Stimulated activated CD4-positive, alpha-beta T cell treated with anti-CD3 and anti-CD28 coated beads, TNF-alpha, amount 100 ng/mL, for 48 hours (primary cell): ENCODE data around the gene ENTPD1.
"Not testable (repeated sequence)": the region's sequence is repeated elsewhere in the genome, so short reads cannot be mapped to it uniquely, and the experiment has no call there.

Source experiments
- DNase-seq, 3 donors: peaks; one replicate each; pipeline ENCODE4 v3.0.0-alpha.2; 2020; ENCODE audit warnings: low read depth in 3 of 3

Gene ENTPD1

DNA sequence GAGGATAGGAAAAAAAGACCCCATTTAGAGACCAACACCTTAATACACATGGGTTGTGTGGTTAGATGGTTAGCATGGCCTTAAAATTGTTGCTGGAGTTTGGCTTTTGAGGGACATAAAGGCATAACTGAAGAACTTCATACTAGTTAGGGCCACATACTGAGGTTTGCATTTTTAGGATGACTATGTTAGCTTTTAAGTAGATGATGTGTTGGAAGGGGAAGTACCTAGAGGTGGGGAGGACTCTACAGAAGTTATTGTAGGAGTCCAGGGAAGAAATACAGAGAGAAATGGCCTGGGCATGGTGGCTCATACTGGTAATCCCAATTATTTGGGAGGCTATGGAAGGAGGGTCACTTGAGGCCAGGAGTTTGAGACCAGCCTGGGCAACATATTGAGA lies 40.5 kb downstream of the ENTPD1 start:
- no peak for DNase-seq

DNA sequence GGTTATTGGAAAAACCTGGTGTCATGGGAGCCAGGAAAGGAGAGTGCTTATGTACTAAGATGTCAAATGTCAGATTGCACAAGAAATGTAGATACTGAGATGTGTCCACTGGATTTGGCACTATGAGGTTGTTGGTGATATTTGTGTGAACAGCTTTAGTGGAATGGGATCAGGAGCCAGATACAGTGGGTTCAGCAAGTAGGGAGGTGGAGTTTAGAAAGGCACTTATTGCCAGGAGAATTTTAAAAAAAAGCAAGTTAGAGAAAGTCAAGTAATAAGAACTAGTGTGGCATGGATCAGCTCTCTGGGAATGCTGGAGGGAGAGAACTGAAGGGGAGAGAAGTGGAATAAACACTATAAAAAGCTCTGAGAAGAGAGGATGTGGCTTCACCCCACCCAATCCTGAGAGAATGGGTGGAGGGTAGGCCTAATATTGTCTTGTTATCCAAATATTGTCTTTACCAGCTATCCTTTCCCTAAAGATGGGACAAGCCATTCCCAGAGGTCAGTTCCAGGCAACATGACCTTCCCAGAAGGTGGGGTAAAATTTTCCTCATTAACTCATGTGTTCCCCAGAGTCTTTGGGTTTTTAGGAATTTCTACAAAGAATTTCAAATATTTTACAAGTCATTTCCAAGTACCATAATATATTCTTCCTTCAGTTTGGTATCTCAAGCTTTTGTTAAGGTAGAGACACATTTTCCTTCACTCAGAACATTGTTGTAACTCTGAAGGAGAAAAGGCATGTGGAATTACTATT lies 42.3 kb downstream of the ENTPD1 start:
- no peak for DNase-seq

DNA sequence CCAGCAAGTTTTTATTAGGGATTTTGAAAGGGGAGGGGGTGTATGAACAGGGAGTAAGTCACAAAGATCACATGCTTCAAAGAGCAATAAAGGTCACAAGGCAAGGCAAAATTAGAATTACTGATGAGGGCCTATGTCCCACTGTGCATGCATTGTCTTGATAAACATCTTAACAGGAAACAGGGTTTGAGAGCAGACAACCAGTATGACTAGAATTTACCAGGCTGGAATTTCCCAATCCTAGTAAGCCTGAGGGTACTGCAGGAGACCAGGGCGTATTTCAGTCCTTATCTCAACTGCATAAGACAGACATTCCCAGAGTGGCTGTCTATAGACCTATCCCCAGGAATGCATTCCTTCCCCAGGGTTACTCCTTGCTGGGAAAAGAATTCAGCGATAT lies 44.3 kb downstream of the ENTPD1 start:
- not testable (repeated sequence) for DNase-seq

DNA sequence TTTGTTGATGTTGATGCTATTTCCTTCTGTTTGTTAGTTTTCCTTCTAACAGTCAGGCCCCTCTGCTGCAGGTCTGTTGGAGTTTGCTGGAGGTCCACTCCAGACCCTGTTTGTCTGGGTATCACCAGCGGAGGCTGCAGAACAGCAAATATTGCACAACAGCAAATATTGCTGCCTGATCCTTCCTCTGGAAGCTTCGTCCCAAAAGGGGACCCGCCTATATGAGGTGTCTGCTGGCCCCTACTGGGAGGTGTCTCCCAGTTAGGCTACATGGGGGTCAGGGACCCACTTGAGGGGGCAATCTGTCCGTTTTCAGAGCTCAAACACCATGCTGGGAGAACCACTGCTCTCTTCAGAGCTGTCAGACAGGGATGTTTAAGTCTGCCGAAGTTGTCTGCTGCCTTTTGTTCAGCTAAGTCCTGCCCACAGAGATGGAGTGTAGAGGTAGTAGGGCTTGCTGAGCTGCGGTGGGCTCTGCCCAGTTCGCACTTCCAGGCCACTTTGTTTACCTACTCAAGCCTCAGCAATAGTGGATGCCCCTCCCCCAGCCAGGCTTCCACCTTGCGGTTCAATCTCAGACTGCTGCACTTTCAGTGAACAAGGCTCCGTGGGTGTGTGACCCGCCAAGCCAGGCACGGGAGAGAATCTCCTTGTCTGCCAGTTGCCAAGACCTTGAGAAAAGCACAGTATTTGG lies 50.9 kb downstream of the ENTPD1 start:
- not testable (repeated sequence) for DNase-seq

DNA sequence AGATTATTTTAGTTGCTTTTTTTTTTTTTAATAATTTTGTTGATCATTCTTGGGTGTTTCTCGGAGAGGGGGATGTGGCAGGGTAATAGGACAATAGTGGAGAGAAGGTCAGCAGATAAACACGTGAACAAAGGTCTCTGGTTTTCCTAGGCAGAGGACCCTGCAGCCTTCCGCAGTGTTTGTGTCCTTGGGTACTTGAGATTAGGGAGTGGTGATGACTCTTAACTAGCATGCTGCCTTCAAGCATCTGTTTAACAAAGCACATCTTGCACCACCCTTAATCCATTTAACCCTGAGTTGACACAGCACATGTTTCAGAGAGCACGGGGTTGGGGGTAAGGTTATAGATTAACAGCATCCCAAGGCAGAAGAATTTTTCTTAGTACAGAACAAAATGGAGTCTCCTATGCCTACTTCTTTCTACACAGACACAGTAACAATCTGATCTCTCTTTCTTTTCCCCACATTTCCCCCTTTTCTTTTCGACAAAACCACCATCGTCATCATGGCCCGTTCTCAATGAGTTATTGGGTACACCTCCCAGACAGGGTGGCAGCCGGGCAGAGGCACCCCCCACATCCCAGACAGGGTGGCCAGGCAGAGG lies 52.8 kb downstream of the ENTPD1 start:
- not testable (repeated sequence) for DNase-seq

DNA sequence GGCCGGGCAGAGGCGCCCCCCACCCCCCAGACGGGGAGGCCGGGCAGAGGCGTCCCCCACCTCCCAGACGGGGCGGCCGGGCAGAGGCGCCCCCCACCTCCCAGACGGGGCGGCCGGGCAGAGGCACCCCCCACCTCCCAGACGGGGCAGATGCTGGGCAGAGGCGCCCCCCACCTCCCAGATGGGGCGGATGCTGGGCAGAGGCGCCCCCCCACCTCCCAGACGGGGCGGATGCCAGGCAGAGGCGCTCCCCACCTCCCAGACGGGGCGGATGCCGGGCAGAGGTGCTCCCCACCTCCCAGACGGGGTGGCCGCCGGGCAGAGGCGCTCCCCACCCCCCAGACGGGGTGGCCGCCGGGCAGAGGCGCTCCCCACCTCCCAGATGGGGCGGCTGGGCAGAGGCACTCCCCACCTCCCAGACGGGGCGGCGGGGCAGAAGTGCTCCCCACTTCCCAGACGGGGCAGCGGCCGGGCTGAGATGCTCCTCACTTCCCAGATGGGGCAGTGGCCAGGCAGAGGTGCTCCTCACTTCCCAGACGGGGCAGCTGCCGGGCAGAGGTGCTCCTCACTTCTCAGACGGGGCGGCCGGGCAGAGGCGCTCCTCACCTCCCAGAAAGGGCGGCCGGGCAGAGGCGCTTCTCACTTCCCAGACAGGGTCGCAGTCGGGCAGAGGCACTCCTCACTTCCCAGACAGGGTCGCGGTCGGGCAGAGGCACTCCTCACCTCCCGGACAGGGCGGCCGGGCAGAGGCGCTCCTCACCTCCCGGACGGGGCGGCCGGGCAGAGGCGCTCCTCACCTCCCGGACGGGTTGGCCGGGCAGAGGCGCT lies 53.6 kb downstream of the ENTPD1 start:
- no peak for DNase-seq

DNA sequence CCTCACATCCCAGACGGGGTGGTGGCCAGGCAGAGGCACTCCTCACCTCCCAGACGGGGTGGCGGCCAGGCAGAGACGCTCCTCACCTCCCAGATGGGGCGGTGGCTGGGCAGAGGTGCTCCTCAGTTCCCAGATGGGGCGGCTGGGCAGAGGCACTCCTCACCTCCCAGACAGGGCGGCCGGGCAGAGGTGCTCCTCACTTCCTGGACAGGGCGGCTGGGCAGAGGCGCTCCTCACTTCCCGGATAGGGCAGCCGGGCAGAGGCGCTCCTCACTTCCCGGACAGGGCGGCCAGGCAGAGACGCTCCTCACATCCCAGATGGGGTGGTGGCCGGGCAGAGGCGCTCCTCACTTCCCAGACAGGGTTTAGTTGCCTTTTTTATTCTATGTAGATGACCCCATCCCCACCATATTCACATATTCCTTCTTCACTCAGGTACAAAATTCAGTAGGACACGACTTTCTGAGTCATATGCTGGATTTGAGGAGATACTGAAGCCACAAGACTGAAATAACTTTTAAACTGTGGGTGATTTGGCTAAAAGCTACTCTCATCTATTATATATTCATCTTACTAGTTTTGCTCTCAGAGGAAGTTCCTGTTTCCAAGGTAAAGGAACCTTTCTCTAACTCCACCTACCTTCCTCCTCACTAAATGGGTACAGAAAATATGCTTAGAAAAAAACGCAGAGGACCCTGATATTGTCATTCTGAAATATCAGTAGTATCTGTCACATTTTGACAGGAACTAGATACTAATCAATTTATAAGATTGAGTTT lies 54.4 kb downstream of the ENTPD1 start:
- DNase-seq, result no peak

DNA sequence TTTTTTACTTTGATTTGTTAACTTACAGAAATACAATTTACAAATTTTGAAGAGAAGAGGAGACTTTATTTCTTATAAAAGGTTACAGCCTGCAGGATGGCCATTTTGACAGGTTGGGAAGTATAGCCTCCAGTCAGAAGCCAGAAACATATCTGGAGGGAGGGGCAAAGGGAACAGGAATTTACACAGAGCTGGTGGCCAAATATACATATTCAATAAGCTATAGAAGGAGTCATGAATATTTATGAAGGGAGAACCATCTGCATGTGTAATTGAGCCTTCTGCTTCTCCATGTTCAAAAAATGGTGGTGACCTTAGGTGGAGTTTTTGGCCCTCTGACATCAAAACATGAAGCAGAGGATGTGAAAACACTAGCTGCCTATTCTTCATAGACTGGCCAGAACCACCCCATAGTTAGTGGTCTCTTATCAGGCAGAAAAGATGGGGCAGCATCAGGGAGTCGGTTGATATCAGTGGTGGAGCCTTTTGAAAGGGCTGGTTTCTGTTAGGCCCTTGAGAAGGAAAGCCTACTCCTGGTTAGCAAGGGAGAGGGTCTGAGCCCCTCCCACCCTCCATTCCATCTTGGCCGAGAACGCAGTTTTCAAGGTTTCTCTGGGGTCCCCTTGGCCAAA lies 57.2 kb downstream of the ENTPD1 start:
- no peak for DNase-seq

DNA sequence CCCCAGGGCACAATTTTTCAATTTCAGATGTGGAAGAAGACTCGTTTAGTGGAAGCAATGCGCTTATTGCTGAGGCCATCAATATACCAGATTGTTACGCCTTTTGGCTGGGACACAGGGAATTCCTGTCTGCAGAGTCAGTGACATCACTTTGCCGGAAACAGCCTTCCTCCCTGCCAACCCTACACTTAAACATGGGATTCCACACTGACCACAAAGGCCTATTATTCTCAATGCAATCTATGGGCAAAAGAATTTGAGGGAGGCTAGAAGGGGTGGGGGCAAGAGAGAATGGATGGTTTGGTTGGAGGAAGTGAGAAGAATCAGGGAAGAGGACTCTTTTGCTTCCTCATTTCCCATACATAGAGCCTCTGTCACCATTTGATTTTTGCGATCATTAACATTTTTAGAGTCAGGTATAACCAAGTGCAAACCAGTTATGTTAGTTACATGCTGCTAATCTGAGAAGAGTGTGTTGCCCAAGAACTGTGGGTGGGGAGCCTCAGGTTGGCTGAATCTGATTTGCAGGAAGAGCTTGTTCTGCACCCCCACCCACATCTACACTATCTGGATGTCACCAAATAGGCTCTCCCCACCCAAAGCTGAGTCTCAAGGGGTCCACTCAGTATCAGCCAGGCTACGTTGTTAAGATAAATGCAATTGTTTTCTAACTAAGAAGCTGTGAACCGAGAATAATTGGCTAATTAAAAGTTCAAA lies 58.2 kb downstream of the ENTPD1 start:
- no peak for DNase-seq

DNA sequence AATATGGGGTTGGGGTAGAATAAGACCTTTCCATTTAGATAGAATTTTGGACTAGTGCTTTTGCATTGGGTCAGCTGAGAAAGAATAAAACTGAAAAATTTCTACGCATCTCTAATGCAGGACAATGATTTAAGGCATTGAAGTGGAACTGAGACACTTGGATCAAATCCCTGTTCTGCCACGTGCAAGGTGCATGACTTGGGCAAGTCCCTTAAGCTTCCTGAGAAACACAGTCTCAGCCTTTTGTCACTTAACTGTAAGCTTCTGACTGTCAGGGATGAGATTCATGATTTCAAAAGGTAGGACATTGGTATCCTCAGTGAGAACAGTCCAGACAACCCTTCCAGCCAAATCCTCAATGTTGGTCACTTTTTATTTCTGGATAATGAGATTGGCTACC lies 59.2 kb downstream of the ENTPD1 start:
- no peak for DNase-seq

DNA sequence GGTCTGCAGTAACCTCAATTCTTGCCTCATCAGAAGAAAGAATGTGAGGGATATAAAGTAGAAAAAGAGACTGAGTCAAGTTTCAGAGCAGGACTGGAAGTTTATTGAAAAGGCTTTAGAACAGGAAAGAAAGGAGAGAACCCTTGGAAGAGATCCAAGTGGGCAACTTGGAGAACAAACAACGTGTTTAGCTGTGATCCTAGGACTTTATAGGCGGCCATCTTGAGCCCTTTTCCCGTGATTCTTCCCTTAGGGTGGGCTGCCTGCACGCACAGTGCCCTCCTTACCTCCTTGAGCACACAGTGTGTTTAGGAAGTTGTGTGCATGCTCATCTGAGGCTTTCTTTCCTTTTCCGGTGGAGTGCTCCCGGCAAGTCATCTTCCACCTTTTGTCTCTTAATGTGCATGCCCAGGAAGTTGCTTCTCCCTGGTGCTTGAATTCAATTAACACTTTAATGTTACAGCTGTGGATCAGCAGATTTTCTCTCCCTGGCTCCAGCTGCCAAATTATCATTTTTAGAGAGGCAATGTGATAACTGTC lies 59.8 kb downstream of the ENTPD1 start:
- DNase-seq, result no peak

DNA sequence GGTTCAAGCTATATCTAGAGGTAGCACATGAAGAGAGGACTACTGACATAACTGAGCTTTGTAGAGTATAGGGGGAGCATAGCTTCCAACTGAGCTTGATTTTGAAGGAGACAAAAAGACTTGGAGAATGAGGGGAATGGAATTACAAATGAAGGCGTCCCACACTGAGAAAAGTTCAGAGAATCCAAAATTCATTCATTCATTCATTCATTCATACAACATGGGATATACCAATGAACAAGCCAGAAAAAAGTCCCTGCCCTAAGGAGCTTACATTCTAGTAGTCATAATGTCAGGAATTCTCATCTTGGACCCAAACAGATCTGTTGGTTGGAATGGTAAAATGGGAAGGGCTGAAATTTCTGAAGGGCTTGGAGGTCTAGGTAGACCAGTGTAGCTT lies 62.0 kb downstream of the ENTPD1 start:
- no peak for DNase-seq

DNA sequence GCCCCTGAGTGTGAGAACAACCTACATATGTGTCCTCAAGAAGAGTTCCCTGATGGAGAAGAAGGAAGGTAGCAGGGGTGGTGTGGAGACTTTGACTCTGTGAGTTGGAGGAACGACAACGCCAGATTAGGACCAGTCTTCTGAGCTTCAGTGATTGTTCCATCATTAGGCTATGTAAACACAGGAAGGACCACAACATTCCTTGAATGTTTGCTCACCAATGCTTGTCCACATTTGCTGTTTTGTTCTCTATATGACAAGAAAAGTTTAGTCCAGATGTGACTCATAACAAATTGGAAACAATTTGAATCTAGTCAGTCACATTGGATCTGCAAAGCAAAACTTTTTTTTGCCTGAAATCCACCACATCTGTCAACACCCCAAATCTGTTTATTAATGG lies 62.7 kb downstream of the ENTPD1 start:
- no peak for DNase-seq

DNA sequence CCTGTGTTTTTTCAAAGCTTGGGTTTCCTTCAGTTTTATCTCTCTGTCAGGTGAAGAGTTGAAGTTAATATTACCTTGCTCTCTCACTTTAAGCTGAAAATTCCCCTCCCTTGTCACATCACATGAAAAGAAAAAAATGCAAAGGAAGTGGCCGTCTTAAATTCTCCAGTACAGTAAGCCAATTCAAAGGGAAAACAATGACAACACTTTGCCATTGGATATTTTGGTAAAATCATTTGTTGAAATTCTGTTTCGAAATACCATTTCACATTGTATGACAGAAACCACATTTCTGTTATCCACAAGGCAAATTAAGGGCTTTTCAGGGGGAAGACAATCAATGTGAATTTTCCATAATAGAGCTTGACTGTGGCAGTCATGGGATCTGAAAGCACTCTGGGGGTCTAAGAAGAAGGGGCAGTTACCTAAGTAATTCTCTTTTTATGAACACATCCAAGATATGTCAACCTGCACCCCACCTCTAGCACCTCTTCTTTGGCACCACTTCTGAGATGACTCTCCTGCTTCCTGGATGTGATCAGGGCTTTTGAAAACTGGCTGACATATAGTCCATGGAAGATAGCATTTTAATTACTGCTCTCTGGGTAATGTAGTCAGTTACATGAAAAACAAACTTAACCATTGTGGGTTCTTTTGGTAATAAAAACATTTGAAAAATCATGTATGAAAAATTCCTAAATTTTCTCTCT lies 63.8 kb downstream of the ENTPD1 start:
- no peak for DNase-seq

DNA sequence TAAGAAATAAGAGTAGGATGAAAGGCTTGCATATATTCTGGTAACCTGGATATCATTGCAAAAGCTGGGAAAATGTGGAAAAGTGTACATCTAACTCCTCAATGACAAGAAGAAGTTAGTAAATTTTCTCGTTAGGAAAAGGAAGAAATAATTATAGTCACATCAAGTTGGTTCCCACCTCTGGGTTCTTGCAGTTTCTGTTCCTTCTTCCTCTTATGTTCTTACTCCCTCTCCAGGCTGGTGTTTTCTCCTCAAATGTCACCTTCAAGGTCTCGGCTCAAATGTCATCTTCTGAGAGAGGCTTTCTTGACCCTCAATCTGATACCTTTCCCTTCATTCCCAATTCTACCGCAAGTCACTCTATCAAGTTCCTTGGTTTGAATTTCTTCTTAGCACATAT lies 64.4 kb downstream of the ENTPD1 start:
- DNase-seq, result no peak

DNA sequence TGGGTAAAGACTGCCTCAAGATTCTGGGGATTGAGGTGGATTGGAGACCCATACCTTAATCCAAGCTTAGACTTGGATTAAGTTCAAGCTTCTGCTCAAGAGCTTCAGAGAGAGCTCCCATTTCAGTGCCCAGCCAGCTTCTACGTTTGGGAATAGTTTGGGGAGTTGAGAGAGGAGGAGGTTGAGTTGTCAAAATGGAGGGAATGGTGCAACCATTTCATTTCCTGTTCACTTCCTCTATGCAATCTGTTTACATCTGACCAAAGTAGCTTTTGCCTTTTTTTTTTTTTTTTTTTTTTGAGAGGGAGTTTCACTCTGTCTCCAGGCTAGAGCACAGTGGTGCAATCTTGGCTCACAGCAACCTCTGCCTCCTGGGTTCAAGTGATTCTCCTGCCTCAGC lies 65.8 kb downstream of the ENTPD1 start:
- no peak for DNase-seq

DNA sequence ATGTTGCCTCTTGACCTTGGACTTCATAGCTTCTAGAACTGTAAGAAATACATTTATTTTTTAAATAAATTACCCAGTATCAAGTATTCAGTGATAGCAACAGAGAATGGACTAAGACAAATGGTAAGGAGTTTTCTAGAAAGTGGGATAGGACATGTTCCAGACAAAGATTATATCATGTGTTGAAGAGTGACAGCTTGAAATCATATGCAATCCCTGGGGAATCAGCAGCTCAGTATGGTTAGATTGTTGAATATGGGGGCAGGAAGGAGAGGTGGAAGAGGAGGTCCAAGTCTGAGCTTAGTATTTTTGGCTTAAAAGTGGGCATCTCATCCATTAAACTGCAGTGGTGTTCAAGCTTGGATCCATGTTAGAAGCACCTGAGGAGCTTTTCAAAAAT lies 74.1 kb downstream of the ENTPD1 start:
- DNase-seq, result no peak

DNA sequence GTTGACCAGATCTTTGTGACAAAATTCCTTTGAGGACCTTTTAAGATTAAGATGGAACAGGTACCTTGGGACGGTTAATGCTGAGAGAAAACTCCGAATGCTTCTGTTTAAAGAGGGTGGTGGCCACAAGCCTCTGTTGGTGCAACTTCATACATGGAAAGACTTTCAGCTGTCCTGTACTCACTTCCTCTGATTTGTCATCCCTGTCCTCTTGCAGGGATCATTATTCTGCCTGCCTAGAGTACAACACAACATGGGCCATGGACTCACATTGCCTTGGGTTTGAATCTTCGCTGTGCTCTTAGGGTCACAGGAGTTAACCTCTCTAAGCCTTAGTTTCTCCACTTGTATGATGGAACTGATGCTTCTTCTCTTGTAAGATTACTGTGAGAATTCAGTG lies 75.1 kb downstream of the ENTPD1 start:
- no peak for DNase-seq

DNA sequence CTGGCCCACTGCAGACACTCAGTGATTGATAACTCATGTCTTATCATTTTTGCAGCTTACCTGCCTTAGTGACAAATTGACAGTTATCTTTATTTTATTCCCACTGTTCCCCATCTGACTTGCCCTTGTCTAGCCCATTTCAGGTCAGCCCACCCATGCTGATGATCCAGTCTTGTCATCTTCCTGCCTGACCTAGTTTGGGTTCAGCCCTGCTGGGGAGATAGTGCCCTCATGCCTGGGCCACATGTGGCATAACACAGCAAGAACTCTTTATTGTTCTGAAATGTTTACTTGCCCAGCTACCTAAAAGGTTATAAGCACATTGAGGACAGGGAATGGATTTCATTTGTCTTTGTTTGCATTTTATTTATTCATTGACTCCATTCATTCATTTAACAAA lies 75.6 kb downstream of the ENTPD1 start:
- no peak for DNase-seq
